ENCODE results near the gene ZBTB25. TPM values are rescaled to one million over a fixed set of nuclear protein-coding genes. Genes with fewer than 3 reads are reported as not detected.

Gene ZBTB25
- total RNA-seq, 4 donors from 2014 or later, result 14.9 to 26.4 (median 16.6) TPM

DNA sequence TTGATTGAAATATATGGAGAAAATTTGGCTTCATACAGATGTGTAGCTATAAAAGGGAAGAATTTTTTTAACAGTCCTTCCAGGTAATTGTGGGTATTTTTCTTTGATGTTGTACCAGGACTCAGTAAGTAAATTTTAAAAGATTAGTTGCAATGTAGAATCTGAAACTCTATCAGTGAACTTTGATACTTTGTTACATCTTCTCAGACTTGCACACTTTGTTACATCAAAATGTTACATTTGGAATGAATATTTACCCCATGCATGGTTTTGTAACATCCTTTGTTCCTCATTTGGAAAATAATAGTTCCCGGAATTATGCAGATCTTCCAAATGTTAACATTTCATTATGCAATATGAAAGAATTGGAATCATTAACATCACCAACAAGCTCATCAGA lies 101.7 kb downstream of the ZBTB25 start:
- Histone ChIP-seq H3K27ac (no peak overlapping the region), H3K9me3 (no peaks in the 10 kb centered on the region), H3K27me3 (no peaks in the 10 kb centered on the region), H3K36me3 (peaks cover 0 to 48% (median 0%) of the 10 kb centered on the region in 3 donors), H3K4me3 (no peak overlapping the region), H3K4me1 (peaks cover 0 to 4% (median 0%) of the 10 kb centered on the region in 4 donors)
- 80 to 82% methylated on average over 1 of the region's 1 CpG for WGBS, 2 donors
- DNase-seq (ENCODE audit: low spot score in 2 of 2), result no peak
- TF ChIP-seq, protein P1, sequence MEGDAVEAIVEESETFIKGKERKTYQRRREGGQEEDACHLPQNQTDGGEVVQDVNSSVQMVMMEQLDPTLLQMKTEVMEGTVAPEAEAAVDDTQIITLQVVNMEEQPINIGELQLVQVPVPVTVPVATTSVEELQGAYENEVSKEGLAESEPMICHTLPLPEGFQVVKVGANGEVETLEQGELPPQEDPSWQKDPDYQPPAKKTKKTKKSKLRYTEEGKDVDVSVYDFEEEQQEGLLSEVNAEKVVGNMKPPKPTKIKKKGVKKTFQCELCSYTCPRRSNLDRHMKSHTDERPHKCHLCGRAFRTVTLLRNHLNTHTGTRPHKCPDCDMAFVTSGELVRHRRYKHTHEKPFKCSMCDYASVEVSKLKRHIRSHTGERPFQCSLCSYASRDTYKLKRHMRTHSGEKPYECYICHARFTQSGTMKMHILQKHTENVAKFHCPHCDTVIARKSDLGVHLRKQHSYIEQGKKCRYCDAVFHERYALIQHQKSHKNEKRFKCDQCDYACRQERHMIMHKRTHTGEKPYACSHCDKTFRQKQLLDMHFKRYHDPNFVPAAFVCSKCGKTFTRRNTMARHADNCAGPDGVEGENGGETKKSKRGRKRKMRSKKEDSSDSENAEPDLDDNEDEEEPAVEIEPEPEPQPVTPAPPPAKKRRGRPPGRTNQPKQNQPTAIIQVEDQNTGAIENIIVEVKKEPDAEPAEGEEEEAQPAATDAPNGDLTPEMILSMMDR (IDR thresholded peaks at IDR 0.05), result no peak
- TF ChIP-seq POLR2A (IDR thresholded peaks at IDR 0.05), result no peak
- TF ChIP-seq EP300 (IDR thresholded peaks at IDR 0.05), result no peak

DNA sequence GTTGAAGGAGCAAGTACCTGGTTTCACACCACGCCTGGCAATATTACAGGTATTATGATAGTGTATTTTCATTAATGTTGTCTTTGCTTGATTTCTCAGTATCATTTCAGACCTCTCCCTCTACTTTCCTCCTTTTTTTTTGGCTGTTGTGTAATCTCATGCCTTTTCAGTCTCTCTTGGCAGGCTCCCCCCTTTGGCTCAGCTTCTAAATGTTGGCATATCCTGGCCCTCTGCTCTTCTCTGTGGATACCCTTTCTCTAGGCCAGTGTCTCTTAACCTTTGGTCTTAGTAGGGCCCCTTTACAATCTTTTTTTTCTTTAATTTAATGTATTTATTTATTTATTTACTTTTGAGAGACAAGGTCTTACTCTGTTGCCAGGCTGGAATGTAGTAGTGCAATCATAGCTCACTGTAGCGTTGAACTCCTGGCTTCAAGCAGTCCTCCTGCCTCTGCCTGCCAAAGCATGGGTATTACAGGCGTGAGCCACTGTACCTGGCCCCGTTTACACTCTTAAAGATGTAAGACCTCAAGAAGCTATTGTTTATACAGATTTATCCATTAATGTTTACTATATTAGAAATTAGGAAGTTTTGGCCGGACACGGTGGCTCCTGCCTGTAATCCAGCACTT lies 102.7 kb downstream of the ZBTB25 start:
- no peak overlapping the region for H3K4me3 ChIP-seq
- H3K27me3 ChIP-seq, result no peaks in the 10 kb centered on the region
- no peaks in the 10 kb centered on the region for H3K9me3 ChIP-seq
- no peak overlapping the region for H3K27ac ChIP-seq
- DNase-seq (ENCODE audit: low spot score in 2 of 2), result no peak
- 89 to 96% methylated on average over 6 of the region's 6 CpGs for WGBS, 2 donors
- peaks cover 0 to 4% (median 0%) of the 10 kb centered on the region in 4 donors for H3K4me1 ChIP-seq
- H3K36me3 ChIP-seq, result peaks cover 0 to 48% (median 0%) of the 10 kb centered on the region in 3 donors
- TF ChIP-seq EP300 (IDR thresholded peaks at IDR 0.05), result no peak
- TF ChIP-seq, protein P1 (IDR thresholded peaks at IDR 0.05), result no peak
- TF ChIP-seq POLR2A (IDR thresholded peaks at IDR 0.05), result no peak

Small RNAs within 50 kb of the gene (small RNA-seq; reads per million reads assigned to genes)
- not detected for gene AL049869.4

Other genes starting within 250 kb of the ZBTB25 start
- 1 to 10 TPM in 3 of 4 donors, under 1 TPM in 1; 0.59 to 2.4 (median 1.5) TPM for gene ESR2, start 209.5 kb downstream of the ZBTB25 start, total RNA-seq
- 10 to 100 TPM; 52.0 to 59.4 (median 56.7) TPM for gene MTHFD1, start 115.5 kb downstream of the ZBTB25 start, total RNA-seq
- gene AKAP5, start 38.3 kb downstream of the ZBTB25 start, total RNA-seq, result under 1 TPM; 0.22 to 0.90 (median 0.50) TPM
- gene ZBTB1, start 932 bp upstream of the ZBTB25 start, total RNA-seq, result 10 to 100 TPM; 46.5 to 66.9 (median 55.9) TPM
- gene HSPA2, start 36.9 kb upstream of the ZBTB25 start, total RNA-seq, result 100 to 1,000 TPM in 2 of 4 donors, 10 to 100 TPM in 2; 79.3 to 111 (median 98.9) TPM
- gene PPP1R36, start 46.1 kb upstream of the ZBTB25 start, total RNA-seq, result 1 to 10 TPM in 3 of 4 donors, under 1 TPM in 1; 0.59 to 7.6 (median 4.4) TPM
- gene PLEKHG3, start 200.6 kb upstream of the ZBTB25 start, total RNA-seq, result 10 to 100 TPM; 33.3 to 73.9 (median 63.1) TPM

Measured in tibial nerve (tissue), 4 donors.